ENCODE data around the gene FZD4.

DNA sequence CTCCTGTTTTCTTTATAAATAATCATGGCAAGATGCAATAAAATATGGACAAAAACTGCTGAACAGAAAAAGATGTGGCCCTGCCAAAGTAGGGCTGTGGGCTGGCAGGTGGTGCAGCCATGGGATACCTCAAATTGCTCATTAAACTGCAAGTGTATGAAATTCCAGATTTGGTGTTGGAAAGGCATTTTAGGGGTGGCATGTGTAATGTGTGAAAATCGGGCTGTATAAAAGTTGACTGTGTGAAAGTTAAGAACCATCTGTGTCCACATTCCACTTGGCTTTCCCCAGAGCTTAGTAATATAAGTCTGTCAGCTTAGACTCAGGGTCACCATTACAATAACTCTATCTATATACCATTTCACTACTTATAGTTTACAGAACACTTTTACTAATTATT, 34.8 kb upstream of the FZD4 start:
- TF ChIP-seq, protein P1, sequence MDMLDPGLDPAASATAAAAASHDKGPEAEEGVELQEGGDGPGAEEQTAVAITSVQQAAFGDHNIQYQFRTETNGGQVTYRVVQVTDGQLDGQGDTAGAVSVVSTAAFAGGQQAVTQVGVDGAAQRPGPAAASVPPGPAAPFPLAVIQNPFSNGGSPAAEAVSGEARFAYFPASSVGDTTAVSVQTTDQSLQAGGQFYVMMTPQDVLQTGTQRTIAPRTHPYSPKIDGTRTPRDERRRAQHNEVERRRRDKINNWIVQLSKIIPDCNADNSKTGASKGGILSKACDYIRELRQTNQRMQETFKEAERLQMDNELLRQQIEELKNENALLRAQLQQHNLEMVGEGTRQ (IDR thresholded peaks at IDR 0.05; ENCODE audit: borderline replicate concordance, low read depth, low read length) = no peak
- TF ChIP-seq, protein P2, sequence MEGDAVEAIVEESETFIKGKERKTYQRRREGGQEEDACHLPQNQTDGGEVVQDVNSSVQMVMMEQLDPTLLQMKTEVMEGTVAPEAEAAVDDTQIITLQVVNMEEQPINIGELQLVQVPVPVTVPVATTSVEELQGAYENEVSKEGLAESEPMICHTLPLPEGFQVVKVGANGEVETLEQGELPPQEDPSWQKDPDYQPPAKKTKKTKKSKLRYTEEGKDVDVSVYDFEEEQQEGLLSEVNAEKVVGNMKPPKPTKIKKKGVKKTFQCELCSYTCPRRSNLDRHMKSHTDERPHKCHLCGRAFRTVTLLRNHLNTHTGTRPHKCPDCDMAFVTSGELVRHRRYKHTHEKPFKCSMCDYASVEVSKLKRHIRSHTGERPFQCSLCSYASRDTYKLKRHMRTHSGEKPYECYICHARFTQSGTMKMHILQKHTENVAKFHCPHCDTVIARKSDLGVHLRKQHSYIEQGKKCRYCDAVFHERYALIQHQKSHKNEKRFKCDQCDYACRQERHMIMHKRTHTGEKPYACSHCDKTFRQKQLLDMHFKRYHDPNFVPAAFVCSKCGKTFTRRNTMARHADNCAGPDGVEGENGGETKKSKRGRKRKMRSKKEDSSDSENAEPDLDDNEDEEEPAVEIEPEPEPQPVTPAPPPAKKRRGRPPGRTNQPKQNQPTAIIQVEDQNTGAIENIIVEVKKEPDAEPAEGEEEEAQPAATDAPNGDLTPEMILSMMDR (IDR thresholded peaks at IDR 0.05 in 2 of 3, conservative IDR thresholded peaks at IDR 0.05 in 1 of 3; ENCODE audit: control insufficient read depth in 2 of 3, extremely low read depth in 1 of 3, insufficient read depth in 1 of 3, low read depth in 3 of 3, low read length in 3 of 3) = no peak
- no peak for TF ChIP-seq SUZ12 (IDR thresholded peaks at IDR 0.05; ENCODE audit: unreplicated experiment)
- no peak for TF ChIP-seq SREBF1 (IDR thresholded peaks at IDR 0.05; ENCODE audit: low read length)
- no peak for TF ChIP-seq EGR1 (IDR thresholded peaks at IDR 0.05; ENCODE audit: borderline replicate concordance in 1 of 2, low read depth in 2 of 2, low read length in 2 of 2)
- no peak for TF ChIP-seq POLR2AphosphoS5 (IDR thresholded peaks at IDR 0.05; ENCODE audit: low read length)
- TF ChIP-seq ETV6 (conservative IDR thresholded peaks at IDR 0.05 in 1 of 2, IDR thresholded peaks at IDR 0.05 in 1 of 2; ENCODE audit: borderline replicate concordance in 1 of 2, low read depth in 1 of 2) = no peak
- TF ChIP-seq CREM (IDR thresholded peaks at IDR 0.05; ENCODE audit: low read depth) = no peak
- TF ChIP-seq NKRF (conservative IDR thresholded peaks at IDR 0.05) = no peak
- no peak for TF ChIP-seq HDGF (IDR thresholded peaks at IDR 0.05)
- no peak for TF ChIP-seq HDAC6 (IDR thresholded peaks at IDR 0.05; ENCODE audit: unreplicated experiment)
- no peak for TF ChIP-seq KAT2A (conservative IDR thresholded peaks at IDR 0.05; ENCODE audit: control insufficient read depth, low read depth, low read length)
- no peak for TF ChIP-seq NFYB (IDR thresholded peaks at IDR 0.05; ENCODE audit: insufficient read depth, low read depth, low read length)

Data from GM12878 (cell line).